MM.1S (cell line): Measurements from ENCODE around the gene FEM1C.

Source experiments
- DNase-seq: peaks from one replicate; pipeline ENCODE4 v3.0.0-alpha.2; 2015
- H2AFZ ChIP-seq: fragments of 300-600 bp; sonication (generic); 2 replicates; pipeline ENCODE4 v1.6.0; 2016; ENCODE audit warnings: antibody characterized with exemption, low read length
- H3F3A ChIP-seq: fragments of 300-600 bp; sonication (generic); 2 replicates; pipeline ENCODE4 v1.6.1; 2016; ENCODE audit warnings: mild to moderate bottlenecking, antibody characterized with exemption, low read length, moderate library complexity, mixed read lengths; ENCODE audit not compliant: insufficient read depth
- H3K27ac ChIP-seq: fragments of 300-600 bp; sonication (generic); 2 replicates; pipeline ENCODE4 v1.5.1; 2016; ENCODE audit warnings: mild to moderate bottlenecking, low read length
- H3K27me3 ChIP-seq: fragments of 300-600 bp; sonication (generic); replicated peaks from 2 replicates; pipeline ENCODE4 v1.6.0; 2016; ENCODE audit warnings: low read length; ENCODE audit not compliant: insufficient read depth
- H3K36me3 ChIP-seq: fragments of 300-600 bp; sonication (generic); replicated peaks from 2 replicates; pipeline ENCODE4 v1.6.1; 2016; ENCODE audit warnings: mild to moderate bottlenecking, low read length, mixed read lengths; ENCODE audit not compliant: insufficient read depth
- H3K4me1 ChIP-seq: fragments of 300-600 bp; sonication (generic); 2 replicates; pipeline ENCODE4 v1.6.1; 2016; ENCODE audit warnings: low read length, mixed read lengths
- H3K4me2 ChIP-seq: fragments of 300-600 bp; sonication (generic); 2 replicates; pipeline ENCODE4 v1.6.0; 2016; ENCODE audit warnings: low read depth, low read length
- H3K4me3 ChIP-seq: fragments of 300-600 bp; sonication (generic); 2 replicates; pipeline ENCODE4 v1.5.1; 2016; ENCODE audit warnings: low read length, mixed read lengths
- H3K79me2 ChIP-seq: fragments of 300-600 bp; sonication (generic); 2 replicates; pipeline ENCODE4 v1.6.1; 2016; ENCODE audit warnings: mixed run types, low read length, mixed read lengths
- H3K9ac ChIP-seq: fragments of 300-600 bp; sonication (generic); 2 replicates; pipeline ENCODE4 v1.6.1; 2016; ENCODE audit warnings: low read length, mixed read lengths
- H3K9me2 ChIP-seq: fragments of 300-600 bp; sonication (generic); replicated peaks from 2 replicates; pipeline ENCODE4 v1.6.1; 2016; ENCODE audit warnings: mild to moderate bottlenecking, low read length, mixed read lengths; ENCODE audit not compliant: insufficient read depth
- H3K9me3 ChIP-seq: fragments of 300-600 bp; sonication (generic); replicated peaks from 2 replicates; pipeline ENCODE4 v1.6.1; 2016; ENCODE audit warnings: mild to moderate bottlenecking, low read length, mixed read lengths; ENCODE audit not compliant: insufficient read depth
- H4K20me1 ChIP-seq: fragments of 300-600 bp; sonication (generic); 2 replicates; pipeline ENCODE4 v1.6.1; 2016; ENCODE audit warnings: mild to moderate bottlenecking, low read length, moderate library complexity, mixed read lengths; ENCODE audit not compliant: insufficient read depth
- CTCF ChIP-seq: fragments of 300-600 bp; sonication (generic); IDR thresholded peaks from 2 replicates; pipeline ENCODE4 v1.5.1; 2016; ENCODE audit warnings: antibody characterized with exemption, low read length, mixed read lengths
- EZH2 ChIP-seq: fragments of 300-600 bp; sonication (generic); optimal IDR thresholded peaks from 2 replicates; pipeline ENCODE3; 2017; ENCODE audit warnings: low read depth, mild to moderate bottlenecking, antibody characterized with exemption, low read length, mixed read lengths
- EZH2phosphoT487 ChIP-seq: fragments of 300-600 bp; sonication (generic); IDR thresholded peaks from 2 replicates; pipeline ENCODE4 v1.6.1; 2018; ENCODE audit warnings: antibody characterized with exemption, low read length

Gene FEM1C

GRCh38 chr5:115575167-115576070 is 30.8 kb upstream of the FEM1C start:
- no peaks in the 10 kb centered on the region for H3K79me2 ChIP-seq
- H3K27me3 ChIP-seq: no peaks in the 10 kb centered on the region
- H3K4me2 ChIP-seq: no peak overlapping the region
- H3F3A ChIP-seq: no peaks in the 10 kb centered on the region
- no peak overlapping the region for H3K4me3 ChIP-seq
- H3K9ac ChIP-seq: no peak overlapping the region
- no peaks in the 10 kb centered on the region for H4K20me1 ChIP-seq
- no peak overlapping the region for H3K27ac ChIP-seq
- TF ChIP-seq CTCF: no peak
- TF ChIP-seq EZH2: no peak
- TF ChIP-seq EZH2phosphoT487: no peak
- 0 out of 2 replicates have a peak, but pooled peaks cover 3% of the 10 kb centered on the region for H3K4me1 ChIP-seq
- no peaks in the 10 kb centered on the region for H3K9me3 ChIP-seq
- DNase-seq: no peak
- H2AFZ ChIP-seq: no peak overlapping the region
- no peaks in the 10 kb centered on the region for H3K9me2 ChIP-seq
- no peaks in the 10 kb centered on the region for H3K36me3 ChIP-seq

- H2AFZ ChIP-seq: no peak overlapping the region
- no peaks in the 10 kb centered on the region for H3F3A ChIP-seq
- H3K9ac ChIP-seq: no peak overlapping the region
- H3K4me1 ChIP-seq: 0 out of 2 replicates have a peak, but pooled peaks cover 3% of the 10 kb centered on the region
- no peak for TF ChIP-seq EZH2phosphoT487
- H3K9me3 ChIP-seq: no peaks in the 10 kb centered on the region
- no peaks in the 10 kb centered on the region for H4K20me1 ChIP-seq
- no peak overlapping the region for H3K4me2 ChIP-seq
- H3K79me2 ChIP-seq: no peaks in the 10 kb centered on the region
- no peaks in the 10 kb centered on the region for H3K36me3 ChIP-seq
- DNase-seq: no peak
- no peak overlapping the region for H3K4me3 ChIP-seq
- H3K27ac ChIP-seq: no peak overlapping the region
- H3K27me3 ChIP-seq: no peaks in the 10 kb centered on the region
- H3K9me2 ChIP-seq: no peaks in the 10 kb centered on the region
Measured at GRCh38 chr5:115573133-115573532, 28.6 kb upstream of the FEM1C start.

DNA sequence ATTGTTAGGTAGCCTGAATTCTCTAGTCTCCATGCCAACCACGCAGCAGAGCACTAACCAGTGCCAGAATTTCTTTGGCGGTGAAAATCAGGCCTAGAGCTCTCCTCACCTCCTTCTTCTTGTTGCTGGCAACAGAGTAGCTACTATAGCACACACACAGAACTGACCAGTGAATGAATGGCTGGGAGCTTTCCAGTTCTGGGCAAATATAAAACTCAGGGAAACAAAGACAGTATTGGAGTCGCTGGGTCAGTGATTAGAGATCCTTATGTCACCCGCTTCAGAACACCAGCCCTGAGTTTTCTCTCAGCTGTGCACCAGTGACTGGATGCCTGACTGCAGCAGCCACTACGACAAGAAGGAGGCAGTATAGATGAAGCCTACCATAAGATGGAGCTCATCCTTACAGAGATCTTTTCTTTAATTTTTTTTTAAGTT is 26.9 kb upstream of the FEM1C start:
- Histone ChIP-seq H2AFZ (no peak overlapping the region), H3F3A (no peaks in the 10 kb centered on the region), H3K9me2 (no peaks in the 10 kb centered on the region), H3K4me1 (0 out of 2 replicates have a peak, but pooled peaks cover 3% of the 10 kb centered on the region), H4K20me1 (no peaks in the 10 kb centered on the region), H3K79me2 (no peaks in the 10 kb centered on the region), H3K27ac (no peak overlapping the region), H3K4me3 (no peak overlapping the region), H3K27me3 (no peaks in the 10 kb centered on the region), H3K4me2 (no peak overlapping the region), H3K36me3 (no peaks in the 10 kb centered on the region), H3K9me3 (no peaks in the 10 kb centered on the region), H3K9ac (no peak overlapping the region)
- no peak for DNase-seq
- no peak for TF ChIP-seq EZH2
- TF ChIP-seq EZH2phosphoT487: no peak
- no peak for TF ChIP-seq CTCF

- no peak overlapping the region for H3K4me2 ChIP-seq
- TF ChIP-seq EZH2 (no peak), EZH2phosphoT487 (no peak), CTCF (no peak)
- no peaks in the 10 kb centered on the region for H3K9me2 ChIP-seq
- no peaks in the 10 kb centered on the region for H3K36me3 ChIP-seq
- H3K4me1 ChIP-seq: no peaks in the 10 kb centered on the region
- no peaks in the 10 kb centered on the region for H3K27me3 ChIP-seq
- no peak overlapping the region for H2AFZ ChIP-seq
- H3K9ac ChIP-seq: no peak overlapping the region
- DNase-seq: no peak
- no peaks in the 10 kb centered on the region for H3F3A ChIP-seq
- no peak overlapping the region for H3K27ac ChIP-seq
- H3K9me3 ChIP-seq: no peaks in the 10 kb centered on the region
- no peaks in the 10 kb centered on the region for H4K20me1 ChIP-seq
- no peak overlapping the region for H3K4me3 ChIP-seq
- no peaks in the 10 kb centered on the region for H3K79me2 ChIP-seq
Measured at GRCh38 chr5:115568668-115569067, 24.1 kb upstream of the FEM1C start.
